ENCODE data around the gene ANKRD37.
A peak's percentile ranks its signal among the peaks of the same experiment; 100 is the strongest.

Gene ANKRD37

DNA sequence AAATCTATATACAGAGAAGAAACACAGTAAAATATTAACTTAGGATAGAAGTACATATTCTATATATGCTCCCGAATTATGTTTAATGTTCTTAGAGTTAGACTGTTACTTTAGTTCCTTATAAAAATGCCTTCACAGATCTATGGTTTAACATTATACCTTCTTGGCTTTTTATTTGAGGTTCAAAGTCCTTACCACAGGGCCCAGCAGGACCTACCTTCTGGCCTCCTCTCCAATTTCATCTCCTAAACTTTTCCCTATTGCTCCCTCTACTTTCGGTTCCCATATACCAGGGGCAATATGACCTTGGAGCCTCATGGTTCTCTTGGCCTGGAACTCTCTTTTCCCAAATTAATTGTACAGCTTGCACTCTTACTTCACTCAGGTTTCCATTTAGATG, 11.8 kb downstream of the ANKRD37 start:
- no peak for TF ChIP-seq CTCF (IDR thresholded peaks at IDR 0.05; ENCODE audit: extremely low read depth, insufficient read depth, missing control alignments)
- in situ Hi-C loops (cut with MboI; ENCODE audit: low pct_unique_long_range_greater_than_20kb, low sequenced_read_pairs, unreplicated experiment), result no loop called here
- no peak for DNase-seq (ENCODE audit: low spot score)

- in situ Hi-C loops (cut with MboI; ENCODE audit: low pct_unique_long_range_greater_than_20kb, low sequenced_read_pairs, unreplicated experiment), result no loop called here
- no peak for DNase-seq (ENCODE audit: low spot score)
- no peak for TF ChIP-seq CTCF (IDR thresholded peaks at IDR 0.05; ENCODE audit: extremely low read depth, insufficient read depth, missing control alignments)
Observed at GRCh38 chr4:185411849-185412248, 15.2 kb downstream of the ANKRD37 start.

GRCh38 chr4:185412412-185412811, 15.8 kb downstream of the ANKRD37 start:
- in situ Hi-C loops (cut with MboI; ENCODE audit: low pct_unique_long_range_greater_than_20kb, low sequenced_read_pairs, unreplicated experiment), result no loop called here
- no peak for DNase-seq (ENCODE audit: low spot score)
- no peak for TF ChIP-seq CTCF (IDR thresholded peaks at IDR 0.05; ENCODE audit: extremely low read depth, insufficient read depth, missing control alignments)

GRCh38 chr4:185416955-185417354, 20.3 kb downstream of the ANKRD37 start:
- TF ChIP-seq CTCF (IDR thresholded peaks at IDR 0.05; ENCODE audit: extremely low read depth, insufficient read depth, missing control alignments), result no peak
- in situ Hi-C loops (cut with MboI; ENCODE audit: low pct_unique_long_range_greater_than_20kb, low sequenced_read_pairs, unreplicated experiment), result no loop called here
- no peak for DNase-seq (ENCODE audit: low spot score)

DNA sequence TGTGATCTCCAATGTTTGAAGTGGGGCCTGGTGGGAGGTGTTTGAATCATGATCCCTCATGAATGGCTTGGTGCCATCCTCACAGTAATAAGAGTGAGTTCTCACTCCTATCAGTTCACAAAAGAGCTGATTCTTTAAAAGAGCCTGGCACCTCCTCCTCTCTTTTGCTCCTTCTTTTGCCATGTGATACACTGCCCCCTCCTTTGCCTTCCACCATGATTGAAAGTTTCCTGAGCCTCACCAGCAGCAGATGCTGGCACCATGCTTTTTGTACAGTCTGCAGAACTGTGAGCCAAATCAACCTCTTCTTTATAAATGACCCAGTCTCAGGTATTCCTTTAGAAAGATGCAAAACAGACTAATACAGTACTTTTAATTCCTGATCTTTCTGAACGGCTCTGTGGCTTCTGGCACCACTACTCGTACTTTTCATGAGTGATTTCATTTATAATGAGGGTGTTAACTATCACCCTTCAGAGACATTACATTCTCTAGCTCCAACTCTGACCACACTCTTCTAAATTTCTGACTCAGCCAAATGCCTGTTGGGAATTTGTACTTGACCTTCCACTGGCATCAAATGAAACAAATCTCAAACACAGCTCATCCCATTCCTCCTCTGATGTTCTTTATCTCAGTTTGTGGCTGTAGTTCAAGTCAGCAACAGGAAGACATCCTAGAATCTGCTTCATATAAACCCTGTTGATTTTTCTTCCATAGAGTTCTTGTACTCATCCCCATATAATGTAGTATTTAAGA, 24.9 kb downstream of the ANKRD37 start:
- no peak for DNase-seq (ENCODE audit: low spot score)
- in situ Hi-C loops (cut with MboI; ENCODE audit: low pct_unique_long_range_greater_than_20kb, low sequenced_read_pairs, unreplicated experiment), result no loop called here

GRCh38 chr4:185424905-185425646, 28.4 kb downstream of the ANKRD37 start:
- no peak for TF ChIP-seq CTCF (IDR thresholded peaks at IDR 0.05; ENCODE audit: extremely low read depth, insufficient read depth, missing control alignments)
- in situ Hi-C loops (cut with MboI; ENCODE audit: low pct_unique_long_range_greater_than_20kb, low sequenced_read_pairs, unreplicated experiment), result no loop called here
- peak; percentile 14 for DNase-seq (ENCODE audit: low spot score)

More for the DNA sequence above, 24.9 kb downstream of the ANKRD37 start:
- TF ChIP-seq CTCF (IDR thresholded peaks at IDR 0.05; ENCODE audit: extremely low read depth, insufficient read depth, missing control alignments), result no peak
